HG02870 (cell line): ENCODE results near the gene TANGO2.

Source experiments
- ATAC-seq: cut with Tn5 transposase; IDR thresholded peaks from one replicate; pipeline ENCODE4 v1.9.1; 2021; ENCODE audit warnings: mild to moderate bottlenecking, moderate library complexity; ENCODE audit not compliant: unreplicated experiment

The TANGO2 gene

GRCh38 chr22:20024650-20025397, 3.9 kb downstream of the TANGO2 start:
- ATAC-seq: no peak

- ATAC-seq: no peak
Measured at GRCh38 chr22:20025401-20026203, 4.7 kb downstream of the TANGO2 start.

GRCh38 chr22:20026204-20026908, 5.4 kb downstream of the TANGO2 start:
- no peak for ATAC-seq

DNA sequence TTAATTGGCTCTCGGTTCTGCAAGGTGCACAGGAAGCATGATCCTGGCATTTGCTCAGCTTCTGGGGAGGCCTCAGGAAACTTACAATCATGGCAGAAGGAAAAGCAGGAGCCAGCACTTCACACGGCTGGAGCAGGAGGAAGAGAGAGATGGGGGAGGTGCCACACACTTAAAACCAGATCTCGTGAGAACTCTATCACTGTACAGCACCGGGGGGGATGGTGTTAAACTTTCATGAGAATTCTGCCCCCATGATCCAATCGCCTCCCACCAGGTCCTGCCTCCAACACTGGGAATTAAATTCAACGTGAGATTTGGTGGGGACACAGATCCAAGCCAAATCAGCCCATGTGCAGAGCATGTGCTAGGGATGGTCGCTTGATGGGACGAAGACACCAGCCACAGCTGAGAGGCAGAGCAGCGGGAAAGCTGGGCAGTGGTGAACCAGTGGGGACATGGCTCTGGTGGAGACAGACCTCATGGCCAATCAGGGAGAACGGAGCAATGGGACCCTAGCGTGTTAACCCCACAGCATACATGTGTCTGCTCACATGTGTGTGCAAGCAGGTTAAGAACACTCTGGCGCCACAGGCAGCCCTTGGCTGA, 6.2 kb downstream of the TANGO2 start:
- no peak for ATAC-seq

GRCh38 chr22:20027966-20028854, 7.3 kb downstream of the TANGO2 start:
- ATAC-seq: no peak

DNA sequence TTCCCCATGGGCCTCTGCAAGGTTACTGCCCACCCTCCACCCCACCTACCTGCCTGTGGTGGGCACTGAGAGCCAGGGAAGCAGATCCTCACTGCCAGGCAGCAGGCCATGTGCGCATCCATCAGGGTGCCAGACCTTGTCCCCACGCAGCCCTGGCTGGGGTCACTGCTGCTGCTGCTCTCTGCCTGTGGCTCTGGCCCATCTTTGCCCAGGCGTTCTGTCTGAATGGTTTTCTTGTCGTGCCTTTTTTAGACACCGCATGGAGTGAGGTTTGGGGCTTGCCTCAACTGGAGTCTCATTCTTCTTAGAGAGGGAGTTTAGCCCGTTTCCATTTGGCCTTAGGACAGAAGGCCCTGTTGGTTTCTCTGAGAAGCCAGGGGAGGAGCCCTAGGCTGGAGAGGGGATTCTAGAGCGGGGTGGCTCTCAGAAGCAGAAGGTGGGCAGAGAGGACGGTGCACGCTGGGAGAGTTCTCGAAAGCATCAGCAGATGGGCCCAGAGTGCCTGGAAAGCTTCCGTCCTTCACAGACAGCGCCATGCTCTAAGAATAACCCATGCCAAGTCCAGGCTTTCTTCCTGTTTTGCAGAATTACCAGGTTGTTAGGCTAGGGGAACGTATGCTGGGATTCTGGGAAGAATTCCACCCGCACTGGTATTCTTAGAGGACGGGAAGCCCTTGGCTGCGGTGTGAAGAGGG, 8.1 kb downstream of the TANGO2 start:
- no peak for ATAC-seq

GRCh38 chr22:20029550-20030225, 8.8 kb downstream of the TANGO2 start:
- no peak for ATAC-seq

DNA sequence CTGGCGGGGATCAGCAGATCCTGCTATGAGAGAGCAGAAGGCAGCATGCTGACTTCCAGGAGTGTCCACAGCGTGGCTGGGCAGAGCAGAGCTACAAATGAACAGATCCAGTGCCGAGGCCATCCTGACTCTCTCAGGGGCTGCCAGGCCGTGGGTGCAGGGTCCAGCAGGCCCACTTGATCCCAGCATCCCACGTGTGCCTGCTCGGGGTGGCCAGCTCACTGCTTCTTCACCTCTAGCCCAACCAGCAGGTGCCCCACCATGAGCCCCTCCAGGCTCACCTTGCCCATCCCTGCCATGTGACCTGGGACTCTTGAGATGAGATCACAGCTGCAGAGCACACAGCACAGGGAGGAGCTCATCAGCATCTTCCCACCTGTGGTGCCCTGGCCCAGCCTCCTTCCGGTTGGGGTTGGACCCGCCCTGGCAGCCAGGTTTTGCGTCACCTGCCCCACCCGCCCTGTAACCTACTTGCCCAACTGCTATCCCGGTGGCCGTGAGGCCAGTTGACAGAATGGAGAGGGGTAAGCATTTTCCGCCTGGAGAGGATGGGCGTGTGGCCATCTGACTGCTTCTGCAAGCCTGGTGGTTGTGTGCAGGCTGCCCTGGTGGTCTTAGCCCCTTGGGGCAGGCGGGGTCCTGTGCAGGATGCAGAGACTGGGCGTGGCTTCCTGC, 11.0 kb downstream of the TANGO2 start:
- ATAC-seq: no peak

- no peak for ATAC-seq
Measured at GRCh38 chr22:20032407-20032991, 11.6 kb downstream of the TANGO2 start.

DNA sequence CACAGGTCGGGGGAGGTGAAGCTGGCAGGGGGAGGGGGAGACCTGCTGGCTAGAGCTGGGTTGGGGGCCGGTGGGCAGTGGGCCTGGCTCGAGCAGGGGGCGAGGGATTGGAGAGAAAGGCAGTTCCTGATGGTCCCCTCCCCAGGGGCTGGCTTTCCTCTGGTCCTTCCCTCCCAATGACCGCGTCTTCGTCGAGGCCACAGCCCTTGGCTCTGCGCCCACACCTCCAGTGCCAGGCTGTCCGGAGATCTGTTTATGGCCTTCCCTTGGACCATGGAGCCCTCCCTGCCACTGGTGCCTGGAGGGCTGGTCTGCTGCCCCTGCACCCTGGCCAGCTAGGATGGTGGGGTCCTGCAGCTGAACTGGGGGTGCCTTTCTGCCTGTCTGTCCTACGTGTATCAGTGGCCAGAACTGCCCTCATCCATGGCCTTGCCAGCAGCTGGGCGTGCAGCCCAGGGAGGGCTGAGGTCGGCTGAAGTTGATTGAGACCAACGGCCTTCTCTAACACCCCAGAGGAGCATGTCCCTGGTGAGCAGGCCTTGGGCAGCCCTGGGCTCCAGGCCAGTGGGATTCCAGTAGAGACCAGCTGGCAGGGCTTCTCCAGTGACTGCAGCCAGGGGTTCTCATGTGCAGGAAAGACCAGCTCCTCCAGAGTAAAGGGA, 12.3 kb downstream of the TANGO2 start:
- no peak for ATAC-seq

DNA sequence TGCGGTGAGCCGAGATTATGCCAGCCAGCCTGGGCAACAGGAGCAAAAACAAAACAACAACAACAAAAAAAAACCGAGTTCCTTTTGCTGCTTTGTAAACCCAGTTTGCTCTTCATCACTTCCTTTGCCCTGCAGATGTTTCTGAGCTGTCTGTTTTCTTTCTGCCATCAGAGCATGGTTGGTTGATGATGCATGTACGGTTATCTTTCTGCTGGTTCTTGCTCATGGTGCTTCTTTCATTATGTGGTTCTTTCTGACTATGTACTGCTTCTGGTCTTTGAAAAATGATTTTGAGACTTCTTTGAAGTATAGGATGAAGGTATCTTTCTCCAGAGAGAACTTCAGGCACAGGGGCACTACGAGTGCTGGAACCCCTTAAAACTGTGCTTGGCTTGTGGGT, 13.2 kb downstream of the TANGO2 start:
- no peak for ATAC-seq

DNA sequence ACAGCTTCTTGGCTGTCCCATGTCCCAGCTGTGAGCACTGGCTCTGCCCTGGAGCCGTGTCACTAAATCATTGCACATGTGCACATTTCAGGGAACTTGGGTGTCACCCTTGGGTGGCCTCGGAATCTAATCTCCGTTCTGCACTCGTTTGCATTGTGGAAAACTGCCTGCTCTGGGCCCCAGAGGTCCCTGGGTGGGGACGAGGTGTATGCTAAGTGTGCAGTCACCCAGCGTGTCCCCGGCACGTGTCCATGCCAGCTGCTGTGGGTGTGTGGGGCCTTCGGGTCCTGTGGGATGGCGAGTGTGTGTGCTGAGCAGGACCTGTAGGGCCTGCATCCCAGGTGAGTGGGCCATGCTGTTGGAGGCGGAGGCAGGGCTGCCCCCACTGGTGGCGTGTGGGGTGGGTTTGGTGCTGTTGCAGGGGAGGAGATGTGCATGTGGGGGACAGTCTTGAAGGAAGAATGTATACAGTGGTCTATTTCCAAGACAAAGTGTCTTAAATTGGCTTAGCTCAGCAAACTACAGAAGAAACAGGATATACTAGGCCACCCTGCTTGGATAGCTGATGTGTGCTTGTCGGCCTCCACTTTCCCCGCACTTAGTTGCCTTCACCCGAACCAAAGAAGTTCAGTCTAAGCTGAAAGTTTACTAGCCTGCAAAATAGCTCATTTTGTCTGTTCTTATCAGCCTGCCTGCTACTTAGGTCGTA, 14.6 kb downstream of the TANGO2 start:
- no peak for ATAC-seq

DNA sequence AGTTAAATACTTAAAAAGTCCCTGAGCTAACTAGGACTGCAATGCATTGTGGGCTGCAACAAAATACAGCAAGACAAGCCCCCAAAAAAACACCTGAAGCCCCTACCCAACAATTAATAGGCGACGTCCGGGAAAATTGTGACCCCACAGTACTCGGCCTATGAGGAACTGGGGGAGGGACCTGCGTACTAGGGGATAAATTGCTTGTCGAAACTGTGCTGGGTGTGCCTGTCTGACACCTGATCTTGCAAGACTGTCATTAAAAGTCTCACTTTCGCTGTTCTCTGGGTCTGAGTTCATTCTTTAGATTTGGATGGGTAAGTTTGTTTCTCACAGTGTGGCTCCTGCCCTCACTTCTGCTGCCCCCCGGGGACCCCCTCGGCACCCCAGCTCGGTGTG, 15.2 kb downstream of the TANGO2 start:
- ATAC-seq: no peak

DNA sequence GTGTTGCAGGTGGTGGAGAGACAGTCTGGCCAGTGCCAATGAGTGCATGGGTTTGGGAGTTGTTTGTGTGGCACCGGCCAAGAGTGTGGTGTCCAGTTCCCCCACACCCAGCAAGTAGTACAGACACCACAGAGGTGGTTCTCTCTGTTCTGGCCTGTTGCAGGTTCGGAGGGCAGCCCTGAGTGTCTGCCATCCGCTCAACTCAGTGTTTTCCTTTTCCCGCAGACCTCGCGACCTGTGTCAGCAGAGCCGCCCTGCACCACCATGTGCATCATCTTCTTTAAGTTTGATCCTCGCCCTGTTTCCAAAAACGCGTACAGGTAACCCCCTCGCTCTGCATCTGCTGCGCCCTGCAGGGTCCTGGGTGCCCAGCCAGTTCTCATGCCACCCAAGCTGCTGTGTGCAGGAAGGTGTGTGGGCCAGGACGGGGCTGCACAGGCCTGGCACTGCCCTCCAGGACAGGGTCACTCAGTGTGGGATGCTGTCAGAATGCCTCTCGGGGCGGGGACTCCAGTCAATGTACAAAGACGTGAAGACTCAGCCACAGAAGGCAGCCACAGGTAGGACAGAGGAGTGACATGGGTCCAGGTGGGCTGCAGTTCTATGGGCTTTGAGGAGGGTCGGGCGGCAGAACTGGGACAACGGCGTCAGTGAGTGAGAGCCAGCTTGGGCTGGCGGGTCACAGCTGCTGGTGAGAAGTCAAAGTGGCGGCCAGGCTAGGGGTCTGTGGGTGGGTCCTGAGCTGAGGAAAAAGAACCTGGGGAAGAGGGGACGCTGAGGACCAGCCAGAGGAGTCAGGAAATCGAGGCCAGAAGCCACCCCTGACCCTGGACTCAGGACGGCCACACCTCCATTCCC, 15.9 kb downstream of the TANGO2 start:
- ATAC-seq: no peak

DNA sequence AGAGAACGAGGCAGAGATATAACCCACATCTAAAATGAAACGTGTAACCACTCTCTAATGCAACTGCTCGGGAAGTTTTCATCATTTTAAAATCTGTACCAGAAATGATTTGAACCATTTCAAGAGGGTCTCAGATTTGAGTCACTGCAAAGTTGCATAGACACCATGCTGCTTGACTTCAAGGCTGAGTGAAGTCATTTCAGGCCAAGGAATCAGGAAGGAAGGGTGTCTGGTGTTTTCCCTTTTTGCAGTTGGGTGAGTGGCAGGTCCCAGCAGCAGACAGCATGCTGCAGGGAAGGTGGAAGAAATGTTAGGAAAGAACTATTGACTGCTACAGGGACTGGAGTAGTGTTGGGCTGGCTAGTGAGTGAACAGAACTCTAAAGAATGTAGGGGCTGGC, 16.5 kb downstream of the TANGO2 start:
- no peak for ATAC-seq

GRCh38 chr22:20038574-20038973, 17.7 kb downstream of the TANGO2 start:
- ATAC-seq: no peak
